ENCODE data around the gene RSPO4. TPM values are rescaled to one million over a fixed set of nuclear protein-coding genes. Genes with fewer than 3 reads are reported as not detected.

Gene RSPO4
- total RNA-seq, 1 donor from 2014 or later: 5.7 TPM

DNA sequence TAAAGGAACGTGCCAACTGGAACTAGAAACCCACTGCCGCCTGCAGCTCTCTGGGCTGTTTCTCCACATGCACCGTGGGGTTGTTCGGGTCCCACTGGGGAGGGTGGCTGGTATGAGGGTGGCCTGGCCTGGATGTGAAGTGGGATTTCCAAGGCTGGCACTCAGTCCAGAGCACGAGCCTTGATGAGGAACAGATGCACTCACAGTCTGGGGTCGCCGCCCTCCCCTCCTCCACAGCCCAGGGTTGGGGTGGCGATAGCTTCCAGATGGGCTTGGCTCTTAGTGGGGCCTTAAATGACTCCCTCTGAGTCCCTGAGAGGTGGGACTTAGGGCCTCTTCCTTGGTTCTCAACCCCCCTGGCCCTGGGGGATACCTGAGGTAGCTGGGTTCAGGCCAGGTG lies 55.3 kb downstream of the RSPO4 start:
- ATAC-seq (no peak), DNase-seq (no peak)
- no peak overlapping the region for H3K4me3 ChIP-seq

DNA sequence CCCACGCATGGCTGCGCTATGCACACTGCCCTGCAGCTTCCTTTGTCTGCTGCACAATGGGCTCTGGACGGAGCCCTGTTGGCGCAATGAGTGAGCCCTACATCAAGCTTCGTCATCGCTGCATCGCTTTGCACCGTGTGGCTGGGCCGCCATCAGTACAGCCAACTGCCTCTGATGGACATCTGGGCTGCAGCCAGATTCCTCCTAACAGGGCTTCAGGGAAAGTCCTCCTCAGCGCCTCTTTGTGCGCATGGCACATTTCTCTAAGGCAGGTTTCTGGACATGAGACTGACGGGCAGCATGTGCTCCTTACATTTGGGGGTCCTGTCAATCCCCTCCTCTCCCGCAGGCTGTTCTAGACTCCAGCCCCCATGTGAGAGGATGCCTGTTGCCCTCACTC lies 56.3 kb downstream of the RSPO4 start:
- intact Hi-C loops (cut with DNase I): no loop called here
- no peak for ATAC-seq

More for the DNA sequence above, 55.3 kb downstream of the RSPO4 start:
- Histone ChIP-seq H3K27me3 (ENCODE audit: low read depth) (no peaks in the 10 kb centered on the region), H3K9me3 (no peaks in the 10 kb centered on the region), H3K27ac (no peak overlapping the region), H3K36me3 (no peaks in the 10 kb centered on the region), H3K4me1 (no peaks in the 10 kb centered on the region)
- TF ChIP-seq, protein P1, sequence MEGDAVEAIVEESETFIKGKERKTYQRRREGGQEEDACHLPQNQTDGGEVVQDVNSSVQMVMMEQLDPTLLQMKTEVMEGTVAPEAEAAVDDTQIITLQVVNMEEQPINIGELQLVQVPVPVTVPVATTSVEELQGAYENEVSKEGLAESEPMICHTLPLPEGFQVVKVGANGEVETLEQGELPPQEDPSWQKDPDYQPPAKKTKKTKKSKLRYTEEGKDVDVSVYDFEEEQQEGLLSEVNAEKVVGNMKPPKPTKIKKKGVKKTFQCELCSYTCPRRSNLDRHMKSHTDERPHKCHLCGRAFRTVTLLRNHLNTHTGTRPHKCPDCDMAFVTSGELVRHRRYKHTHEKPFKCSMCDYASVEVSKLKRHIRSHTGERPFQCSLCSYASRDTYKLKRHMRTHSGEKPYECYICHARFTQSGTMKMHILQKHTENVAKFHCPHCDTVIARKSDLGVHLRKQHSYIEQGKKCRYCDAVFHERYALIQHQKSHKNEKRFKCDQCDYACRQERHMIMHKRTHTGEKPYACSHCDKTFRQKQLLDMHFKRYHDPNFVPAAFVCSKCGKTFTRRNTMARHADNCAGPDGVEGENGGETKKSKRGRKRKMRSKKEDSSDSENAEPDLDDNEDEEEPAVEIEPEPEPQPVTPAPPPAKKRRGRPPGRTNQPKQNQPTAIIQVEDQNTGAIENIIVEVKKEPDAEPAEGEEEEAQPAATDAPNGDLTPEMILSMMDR (IDR thresholded peaks at IDR 0.05): no peak
- intact Hi-C loops (cut with DNase I): no loop called here

DNA sequence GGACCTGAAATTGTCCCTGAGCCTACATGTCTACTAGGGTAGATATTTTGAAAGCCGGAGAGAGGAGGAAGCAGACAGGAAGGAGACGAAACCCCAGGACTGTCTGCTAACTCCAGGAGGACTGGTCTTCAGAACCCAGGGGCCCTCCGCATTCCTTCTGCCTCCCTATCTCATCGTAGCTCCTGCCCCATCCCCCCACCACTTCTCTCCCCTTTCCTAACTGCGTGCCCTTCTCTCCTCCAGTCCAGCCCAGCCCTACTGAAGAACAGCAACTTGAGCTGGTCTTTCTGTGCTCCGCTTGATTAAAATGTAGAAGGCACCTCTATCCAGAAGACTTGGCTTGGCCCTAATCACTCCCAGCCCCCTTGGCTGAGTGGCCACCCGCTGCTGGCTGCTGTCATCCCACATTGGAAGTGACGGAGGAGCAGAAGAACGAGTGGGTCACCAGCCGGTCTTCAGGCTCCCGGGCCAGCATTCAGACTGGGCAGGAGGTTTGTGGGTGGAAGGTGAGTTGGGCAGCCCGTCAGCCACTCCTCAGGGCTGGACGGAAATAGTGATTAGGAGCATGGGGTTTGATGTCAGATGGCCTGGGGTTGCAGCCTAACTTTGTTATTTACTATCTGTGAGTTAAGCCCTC lies 57.2 kb downstream of the RSPO4 start:
- H3K9me3 ChIP-seq: no peaks in the 10 kb centered on the region
- intact Hi-C loops (cut with DNase I): no loop called here
- no peaks in the 10 kb centered on the region for H3K36me3 ChIP-seq
- no peak for ATAC-seq
- no peaks in the 10 kb centered on the region for H3K27me3 ChIP-seq (ENCODE audit: low read depth)
- TF ChIP-seq, protein P1 (IDR thresholded peaks at IDR 0.05): no peak
- no peak overlapping the region for H3K4me3 ChIP-seq
- no peaks in the 10 kb centered on the region for H3K4me1 ChIP-seq
- DNase-seq: no peak
- H3K27ac ChIP-seq: no peak overlapping the region

More for the DNA sequence above, 56.3 kb downstream of the RSPO4 start:
- Histone ChIP-seq H3K27ac (no peak overlapping the region), H3K9me3 (no peaks in the 10 kb centered on the region), H3K4me3 (no peak overlapping the region), H3K4me1 (no peaks in the 10 kb centered on the region), H3K36me3 (no peaks in the 10 kb centered on the region), H3K27me3 (ENCODE audit: low read depth) (no peaks in the 10 kb centered on the region)
- DNase-seq: no peak
- TF ChIP-seq, protein P1 (IDR thresholded peaks at IDR 0.05): no peak

DNA sequence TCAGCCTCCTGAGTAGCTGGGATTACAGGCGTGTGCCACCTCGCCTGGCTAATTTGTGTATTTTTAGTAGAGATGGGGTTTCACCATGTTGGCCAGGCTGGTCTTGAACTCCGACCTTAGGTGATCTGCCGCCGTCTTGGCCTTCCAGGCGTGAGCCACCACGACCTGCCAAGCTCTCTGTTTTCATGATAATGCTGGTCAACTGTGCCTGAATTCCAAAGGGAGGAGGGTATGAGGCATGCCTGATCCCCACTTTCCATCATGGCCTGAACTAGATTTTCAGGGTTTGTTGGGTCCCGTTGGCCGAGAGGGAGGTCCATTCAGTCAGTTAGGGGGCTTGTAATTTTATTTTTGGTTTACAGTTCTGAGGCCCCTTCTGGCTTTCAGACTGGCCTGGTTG lies 58.0 kb downstream of the RSPO4 start:
- Histone ChIP-seq H3K36me3 (no peaks in the 10 kb centered on the region), H3K4me1 (no peaks in the 10 kb centered on the region), H3K27ac (no peak overlapping the region), H3K27me3 (ENCODE audit: low read depth) (no peaks in the 10 kb centered on the region), H3K4me3 (no peak overlapping the region), H3K9me3 (no peaks in the 10 kb centered on the region)
- ATAC-seq: no peak
- TF ChIP-seq, protein P1 (IDR thresholded peaks at IDR 0.05): no peak
- no peak for DNase-seq
- intact Hi-C loops (cut with DNase I): no loop called here

DNA sequence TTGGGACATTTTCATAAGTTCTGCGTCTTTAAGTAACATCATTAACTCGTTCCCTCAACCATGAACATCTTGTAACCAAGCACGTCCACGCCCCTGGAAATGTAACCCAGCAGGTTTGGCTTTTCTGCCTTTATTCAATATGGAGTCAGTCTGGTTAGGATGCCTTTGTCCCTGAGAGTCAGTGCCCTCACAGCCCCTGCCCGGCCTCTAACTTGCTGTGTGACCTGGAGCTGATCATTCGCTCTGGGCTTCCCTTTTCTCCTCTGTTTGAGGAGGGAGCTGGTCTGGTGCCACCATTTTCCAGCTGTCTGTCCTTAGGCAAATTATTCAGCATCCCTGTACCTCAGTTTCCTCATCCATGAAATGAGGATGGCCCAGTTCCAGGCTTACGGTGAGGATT lies 59.5 kb downstream of the RSPO4 start:
- H3K4me1 ChIP-seq: no peaks in the 10 kb centered on the region
- no peak overlapping the region for H3K27ac ChIP-seq
- no peaks in the 10 kb centered on the region for H3K9me3 ChIP-seq
- H3K36me3 ChIP-seq: no peaks in the 10 kb centered on the region
- no peaks in the 10 kb centered on the region for H3K27me3 ChIP-seq (ENCODE audit: low read depth)
- TF ChIP-seq, protein P1 (IDR thresholded peaks at IDR 0.05): no peak
- DNase-seq (no peak), ATAC-seq (no peak)
- H3K4me3 ChIP-seq: no peak overlapping the region
- intact Hi-C loops (cut with DNase I): no loop called here

All from lower lobe of right lung (tissue), 2 donors.